Stimulated activated CD8-positive, alpha-beta memory T cell treated with anti-CD3 and anti-CD28 coated beads, Interleukin-4, amount 100 ng/mL, for 1 hour (primary cell): ENCODE data around the gene SLAMF1.
"Not testable (repeated sequence)": the region's sequence is repeated elsewhere in the genome, so short reads cannot be mapped to it uniquely, and the experiment has no call there.

Source experiments
- DNase-seq, 2 donors: peaks; one replicate each; pipeline ENCODE4 v3.0.0-alpha.2; 2020; ENCODE audit warnings: low read depth in 2 of 2, low spot score in 1 of 2

The SLAMF1 gene, protein sequence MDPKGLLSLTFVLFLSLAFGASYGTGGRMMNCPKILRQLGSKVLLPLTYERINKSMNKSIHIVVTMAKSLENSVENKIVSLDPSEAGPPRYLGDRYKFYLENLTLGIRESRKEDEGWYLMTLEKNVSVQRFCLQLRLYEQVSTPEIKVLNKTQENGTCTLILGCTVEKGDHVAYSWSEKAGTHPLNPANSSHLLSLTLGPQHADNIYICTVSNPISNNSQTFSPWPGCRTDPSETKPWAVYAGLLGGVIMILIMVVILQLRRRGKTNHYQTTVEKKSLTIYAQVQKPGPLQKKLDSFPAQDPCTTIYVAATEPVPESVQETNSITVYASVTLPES

DNA sequence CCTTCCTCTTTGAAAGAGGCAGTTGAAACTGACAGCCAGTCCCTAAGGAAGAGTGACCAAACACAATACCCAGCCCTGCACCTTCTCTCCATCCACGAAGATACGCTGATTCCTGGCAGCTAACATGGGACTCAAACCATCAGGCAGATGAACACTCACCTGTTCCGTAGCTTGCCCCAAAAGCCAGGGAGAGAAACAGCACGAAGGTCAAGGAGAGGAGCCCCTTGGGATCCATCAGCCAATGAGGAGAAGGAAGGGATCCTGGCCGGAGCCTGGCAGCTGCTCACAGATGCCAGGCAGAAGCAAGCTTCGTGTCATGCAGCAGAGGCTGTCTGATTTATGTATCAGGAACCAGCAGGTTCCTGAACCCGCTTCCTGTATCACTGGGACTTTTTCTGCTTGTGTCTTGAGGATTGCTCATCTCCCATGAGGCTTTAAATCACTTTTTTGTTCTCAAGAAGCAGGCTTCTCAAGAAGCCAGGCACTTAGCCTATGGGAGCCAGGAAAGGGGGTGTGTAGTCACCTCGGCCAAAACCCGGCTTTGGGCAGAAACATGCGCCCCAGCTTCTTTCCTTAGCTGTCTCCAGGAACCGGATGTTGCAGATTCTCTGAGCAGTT is at the start of gene SLAMF1:
TSS of gene SLAMF1 (minus strand) at position 334 of the 618 bp plus-strand sequence. CDS start at position 235, 99 bp downstream.
- DNase-seq: no peak

- DNase-seq: not testable (repeated sequence)
Measured at GRCh38 chr1:160692390-160692789, 45.5 kb upstream of the SLAMF1 start.

DNA sequence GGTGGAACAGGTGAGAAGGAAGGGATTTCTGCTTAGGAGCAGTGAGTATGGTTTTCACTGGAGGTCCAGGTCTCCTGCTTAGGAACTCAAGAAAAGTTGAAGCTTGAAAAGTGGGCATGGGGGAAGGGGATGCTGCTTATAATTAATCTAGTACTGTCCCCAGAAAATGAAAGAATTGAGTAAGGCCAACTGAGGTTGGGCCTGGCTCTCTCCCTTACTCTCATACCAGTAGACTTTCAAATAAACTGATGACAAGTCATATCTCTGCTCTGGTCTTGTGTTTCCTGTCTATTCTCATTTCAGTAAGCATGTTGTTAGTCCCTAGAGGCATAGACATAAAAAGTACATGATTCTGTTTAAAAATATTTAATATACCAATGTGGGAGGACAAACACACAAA is 38.4 kb upstream of the SLAMF1 start:
- no peak for DNase-seq

GRCh38 chr1:160682983-160683865 is 36.4 kb upstream of the SLAMF1 start:
- no peak for DNase-seq

- no peak for DNase-seq
Measured at GRCh38 chr1:160681891-160682140, 35.0 kb upstream of the SLAMF1 start.

GRCh38 chr1:160681066-160681890 is 34.4 kb upstream of the SLAMF1 start:
- DNase-seq: peak; percentile 68 to 77

DNA sequence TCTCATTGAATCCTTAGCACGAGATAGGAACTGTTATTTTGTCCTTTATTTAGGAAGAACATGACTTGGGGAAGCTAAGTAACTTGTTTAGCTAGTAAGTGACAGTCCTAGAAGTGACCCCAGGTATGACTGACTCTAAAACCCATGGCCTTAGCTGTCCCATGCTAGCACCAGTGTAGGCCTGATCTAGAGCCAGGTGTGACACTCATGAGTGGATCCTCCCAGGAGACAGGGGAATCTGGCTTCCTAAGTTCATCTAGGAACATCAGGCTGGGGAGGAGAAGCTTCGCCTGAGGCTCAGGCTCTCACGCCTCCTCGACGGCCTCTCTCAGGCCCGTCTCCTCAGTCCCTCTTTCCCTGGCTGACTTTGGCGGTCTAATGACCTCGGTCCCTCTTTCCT is 33.6 kb upstream of the SLAMF1 start:
- DNase-seq: no peak

- DNase-seq: no peak
Measured at GRCh38 chr1:160679893-160680292, 33.0 kb upstream of the SLAMF1 start.

GRCh38 chr1:160676869-160677597 is 30.2 kb upstream of the SLAMF1 start:
- DNase-seq: no peak

DNA sequence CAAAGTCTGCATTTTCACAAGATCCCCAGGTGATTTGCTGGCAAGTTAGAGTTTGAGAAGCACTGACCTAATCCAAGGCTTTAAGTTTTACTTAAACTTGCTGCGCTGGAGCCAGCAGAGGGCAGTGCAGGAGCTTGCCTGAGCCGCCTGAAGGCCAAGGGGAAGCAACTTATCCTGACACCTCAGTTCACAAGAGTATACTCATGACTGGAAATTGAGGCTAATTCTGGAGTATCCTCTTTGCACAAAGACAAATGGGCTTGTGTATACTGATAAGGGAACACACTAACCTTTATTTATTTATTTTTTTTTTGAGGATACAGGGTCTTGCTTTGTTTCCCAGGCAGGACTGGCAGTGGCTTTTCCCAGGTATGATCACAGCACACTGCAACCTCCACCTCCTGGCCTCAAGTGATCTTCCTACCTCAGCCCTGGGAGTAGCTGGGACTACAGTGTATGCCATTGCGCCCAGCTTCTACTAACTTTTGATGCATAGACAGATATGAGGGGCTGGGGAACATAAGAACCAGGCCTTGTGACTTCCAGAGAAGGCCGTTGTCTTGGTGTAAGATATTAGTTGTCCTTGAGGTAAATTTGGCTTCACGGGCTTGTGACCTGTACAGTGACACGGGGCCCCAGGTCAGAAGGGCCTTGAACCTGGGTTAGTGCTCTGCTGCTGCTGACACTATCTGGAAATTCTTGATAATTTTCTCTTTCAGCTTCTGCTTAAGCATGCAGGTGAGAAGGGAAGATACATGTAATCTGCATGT is 29.0 kb upstream of the SLAMF1 start:
- DNase-seq: peak; percentile 50 to 55

DNA sequence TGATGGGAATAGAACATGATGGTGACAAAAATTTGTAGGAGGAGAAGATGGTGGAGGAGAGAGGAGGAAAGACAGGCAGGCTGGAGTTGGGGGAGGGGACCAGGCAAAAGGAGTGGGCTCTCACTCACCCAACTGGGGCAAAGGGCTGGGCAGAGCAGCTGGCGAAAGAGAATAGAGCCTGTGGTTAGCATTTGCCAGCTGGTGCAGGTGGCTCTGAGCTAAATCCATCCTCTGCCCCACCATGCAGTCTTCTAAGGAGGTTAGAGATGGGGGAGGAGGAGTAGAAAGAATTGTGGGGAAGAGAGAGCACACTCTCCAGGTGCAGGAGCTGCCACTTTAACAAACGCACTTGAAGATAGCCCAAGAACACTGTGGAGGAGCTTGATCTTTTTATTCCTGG is 27.6 kb upstream of the SLAMF1 start:
- no peak for DNase-seq

DNA sequence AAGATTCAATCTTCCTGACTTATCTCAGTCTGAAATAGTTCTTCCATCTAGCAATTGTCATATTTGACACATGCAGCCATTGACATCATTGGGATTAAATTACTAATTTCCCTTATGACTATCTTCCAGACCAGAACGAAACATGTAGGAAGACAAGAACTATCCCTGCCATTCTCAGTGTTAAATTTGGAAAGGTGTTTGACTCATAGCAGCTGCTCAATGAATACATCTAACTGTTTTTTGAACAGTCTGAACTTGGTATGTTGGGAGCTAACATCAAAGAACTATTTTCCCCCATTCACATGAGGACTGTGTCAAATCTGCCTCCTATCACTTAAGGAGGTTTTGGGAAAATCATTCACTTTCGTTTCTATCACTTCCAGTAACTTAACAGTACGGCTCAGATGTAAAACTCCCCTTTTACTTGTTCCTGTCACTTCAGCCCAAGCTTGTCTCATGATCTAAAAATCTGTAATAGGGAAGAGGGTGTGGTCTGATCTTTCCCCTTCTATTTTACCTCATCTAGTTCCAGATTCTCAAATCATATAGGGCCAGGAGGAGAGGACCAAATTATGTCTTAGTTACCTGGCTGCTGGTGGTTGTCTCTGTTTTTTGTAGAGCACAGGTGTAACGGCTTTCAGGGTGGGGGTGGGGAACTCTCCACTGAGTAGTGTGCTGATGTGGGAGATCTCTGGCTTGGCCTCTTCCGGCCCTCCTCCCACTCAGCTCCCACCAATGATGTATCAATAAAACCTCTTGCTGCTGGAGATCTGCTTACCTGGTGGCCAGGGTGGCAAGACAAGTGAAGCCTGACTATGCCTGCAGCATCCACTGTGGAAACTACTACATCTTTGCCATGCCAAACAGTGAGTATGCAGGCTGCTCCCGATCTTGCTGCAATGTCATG is 26.2 kb upstream of the SLAMF1 start:
- no peak for DNase-seq

DNA sequence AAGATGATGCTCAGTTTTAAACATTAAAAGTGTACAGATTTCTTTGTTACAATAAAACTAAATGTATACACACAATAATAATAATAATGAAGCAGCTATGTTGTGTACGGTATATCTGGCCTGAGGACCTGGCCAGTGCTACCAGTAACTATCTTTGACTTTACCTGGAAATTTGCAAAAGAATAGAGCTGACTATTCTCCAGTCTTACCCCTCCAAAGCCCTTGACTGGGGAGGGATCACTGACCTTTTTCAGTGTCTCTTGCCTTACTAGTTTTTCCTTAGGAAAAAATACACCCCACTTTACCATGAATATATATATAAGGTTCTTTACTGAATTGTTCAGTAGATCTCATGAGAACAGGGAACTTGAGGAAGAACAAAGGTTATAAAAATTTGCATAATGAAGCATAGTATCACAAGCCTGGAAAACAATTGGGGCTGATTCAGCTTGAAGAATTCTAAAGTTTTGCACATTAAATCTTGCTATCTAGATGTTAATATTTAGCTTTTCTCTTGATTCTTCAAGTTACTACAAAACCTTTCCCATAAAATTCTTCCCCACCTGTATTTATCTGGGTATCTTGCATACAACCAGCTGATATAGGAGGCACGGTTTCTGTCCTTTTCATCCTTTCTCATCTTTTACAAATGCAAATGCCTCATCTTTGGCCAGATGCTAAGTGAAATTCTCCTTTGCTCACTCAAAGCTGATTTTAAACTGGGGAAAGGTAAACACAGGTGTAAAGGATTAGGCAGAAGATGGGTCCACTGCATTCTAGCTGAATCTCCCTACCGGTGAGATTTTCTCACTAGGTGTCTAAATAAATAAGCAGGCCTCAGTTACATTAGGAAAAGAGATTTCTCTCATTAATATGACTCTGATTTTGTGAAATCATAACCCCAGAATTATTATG is 25.0 kb upstream of the SLAMF1 start:
- DNase-seq: no peak

DNA sequence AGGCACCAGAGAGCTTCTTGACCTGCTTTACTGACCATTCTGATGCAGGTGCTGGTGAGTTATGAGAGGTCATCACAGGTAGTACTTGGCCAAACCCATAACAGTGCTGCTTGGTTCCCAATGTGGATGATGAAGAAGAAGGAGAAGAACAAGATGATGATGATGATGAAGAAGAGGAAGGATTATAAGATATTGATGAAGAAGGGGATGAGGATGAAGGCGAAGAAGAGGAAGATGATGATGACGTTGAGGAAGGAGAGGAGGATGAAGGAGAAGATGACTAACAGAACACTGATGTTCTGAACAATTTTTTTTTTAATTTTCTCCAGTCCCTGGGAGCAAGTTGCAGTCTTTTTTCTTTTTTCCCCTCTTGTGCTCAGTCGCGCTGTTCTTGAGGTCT is 23.9 kb upstream of the SLAMF1 start:
- DNase-seq: no peak

- no peak for DNase-seq
Measured at GRCh38 chr1:160669802-160670201, 23.0 kb upstream of the SLAMF1 start.

GRCh38 chr1:160669276-160669675 is 22.4 kb upstream of the SLAMF1 start:
- DNase-seq: no peak

DNA sequence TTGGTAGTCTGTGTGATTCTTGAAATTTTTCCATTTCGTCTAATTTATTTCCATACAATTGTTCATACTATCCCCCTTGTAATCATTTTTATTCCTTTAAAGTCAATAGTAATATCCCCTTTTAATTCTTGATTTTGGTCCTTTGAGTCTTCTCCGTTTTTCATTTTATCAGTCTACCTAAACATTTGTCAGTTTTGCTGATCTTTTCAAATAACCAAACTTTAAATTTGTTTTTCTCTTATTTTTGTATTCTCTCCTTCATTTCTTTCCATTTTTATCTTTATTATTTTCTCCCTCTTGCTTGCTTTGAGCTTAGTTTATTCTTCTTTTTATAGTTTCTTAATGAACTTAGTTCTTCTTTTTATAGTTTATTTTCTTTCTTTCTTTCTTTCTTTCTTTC is 21.1 kb upstream of the SLAMF1 start:
- DNase-seq: no peak

DNA sequence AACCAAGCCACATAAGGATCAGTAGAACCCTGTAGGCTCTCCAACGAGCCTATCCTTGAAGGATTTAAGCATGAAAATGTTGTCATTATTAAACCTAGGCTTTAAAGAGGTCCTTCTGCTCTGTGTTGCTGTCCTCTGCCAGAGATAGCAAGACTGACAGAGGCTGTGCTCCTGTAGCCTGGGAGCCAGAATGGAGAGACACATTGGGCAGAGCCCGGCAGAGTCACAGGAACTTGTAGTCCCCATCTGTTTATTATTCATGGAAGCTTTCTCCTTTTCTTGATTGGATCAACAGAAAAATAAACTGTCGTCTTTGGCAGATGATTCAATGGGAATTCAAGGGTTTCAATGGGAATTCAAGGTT is 19.2 kb upstream of the SLAMF1 start:
- DNase-seq: no peak
